ENCODE data around the gene TNFRSF1A. TPM values are rescaled to one million over a fixed set of nuclear protein-coding genes. Genes with fewer than 3 reads are reported as not detected.

The TNFRSF1A gene
- total RNA-seq, 2 experiments from 2014 or later: 16.3 to 19.2 TPM

DNA sequence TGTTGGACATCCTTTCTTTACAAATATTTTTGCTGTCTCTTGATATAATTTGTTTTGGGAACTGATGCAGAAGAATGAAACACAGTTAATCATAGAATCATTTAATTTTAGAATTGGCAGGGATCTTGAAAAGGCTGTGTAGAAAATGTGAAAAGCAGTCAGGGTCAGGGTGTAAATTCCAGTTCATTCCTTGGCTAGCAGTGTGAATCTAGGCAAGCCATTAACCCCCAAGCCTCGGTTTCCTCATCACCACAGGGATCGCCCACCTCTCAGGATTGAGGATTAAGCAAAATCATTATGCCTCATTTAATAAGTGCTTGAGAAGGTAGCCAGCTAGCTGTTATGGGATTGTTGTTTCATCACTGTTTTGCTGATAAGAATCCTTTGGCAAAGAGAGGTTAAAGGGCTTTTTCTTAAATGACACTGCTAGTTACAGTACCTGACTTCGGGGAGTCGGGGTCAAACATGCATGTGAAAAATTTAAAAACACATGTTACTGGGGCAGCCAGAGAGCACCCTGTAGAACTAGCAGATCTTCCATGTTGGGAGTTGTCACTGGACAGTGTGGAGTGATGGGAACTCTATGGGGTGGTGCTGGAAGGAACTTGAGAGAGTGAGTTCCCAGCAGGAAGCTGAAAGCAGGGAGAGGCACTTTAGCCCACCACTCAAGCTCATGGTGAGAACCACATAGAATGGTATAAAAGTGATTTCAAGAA is 10.7 kb downstream of the TNFRSF1A start:
- Histone ChIP-seq H3K27me3 (ENCODE audit: control insufficient read depth in 1 of 2, insufficient read depth in 2 of 2, low read length in 2 of 2) (no peaks in the 10 kb centered on the region), H3K9me3 (ENCODE audit: control insufficient read depth in 1 of 2, insufficient read depth in 1 of 2, low read length in 2 of 2) (no peaks in the 10 kb centered on the region), H3K4me1 (ENCODE audit: insufficient read depth, low read length) (peaks cover 52% of the 10 kb centered on the region), H3K4me3 (ENCODE audit: low read length) (no peak overlapping the region), H3K36me3 (ENCODE audit: insufficient read depth, low read length) (peaks cover 80% of the 10 kb centered on the region), H3K27ac (ENCODE audit: low read depth in 1 of 2, low read length in 2 of 2) (peak overlapping the region in 1 of 2 donors; percentile 38)
- no peaks in the 10 kb centered on the region for H3K27me3 Mint-ChIP-seq
- ATAC-seq (ENCODE audit: poor library complexity) (no peak), DNase-seq (no peak)
- H3K4me3 Mint-ChIP-seq: no peak overlapping the region
- CTCF ChIA-PET: no interaction called here
- no peaks in the 10 kb centered on the region for H3K9me3 Mint-ChIP-seq
- peak overlapping the region; percentile 76 for H3K27ac Mint-ChIP-seq
- TF ChIP-seq, protein P1, sequence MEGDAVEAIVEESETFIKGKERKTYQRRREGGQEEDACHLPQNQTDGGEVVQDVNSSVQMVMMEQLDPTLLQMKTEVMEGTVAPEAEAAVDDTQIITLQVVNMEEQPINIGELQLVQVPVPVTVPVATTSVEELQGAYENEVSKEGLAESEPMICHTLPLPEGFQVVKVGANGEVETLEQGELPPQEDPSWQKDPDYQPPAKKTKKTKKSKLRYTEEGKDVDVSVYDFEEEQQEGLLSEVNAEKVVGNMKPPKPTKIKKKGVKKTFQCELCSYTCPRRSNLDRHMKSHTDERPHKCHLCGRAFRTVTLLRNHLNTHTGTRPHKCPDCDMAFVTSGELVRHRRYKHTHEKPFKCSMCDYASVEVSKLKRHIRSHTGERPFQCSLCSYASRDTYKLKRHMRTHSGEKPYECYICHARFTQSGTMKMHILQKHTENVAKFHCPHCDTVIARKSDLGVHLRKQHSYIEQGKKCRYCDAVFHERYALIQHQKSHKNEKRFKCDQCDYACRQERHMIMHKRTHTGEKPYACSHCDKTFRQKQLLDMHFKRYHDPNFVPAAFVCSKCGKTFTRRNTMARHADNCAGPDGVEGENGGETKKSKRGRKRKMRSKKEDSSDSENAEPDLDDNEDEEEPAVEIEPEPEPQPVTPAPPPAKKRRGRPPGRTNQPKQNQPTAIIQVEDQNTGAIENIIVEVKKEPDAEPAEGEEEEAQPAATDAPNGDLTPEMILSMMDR (IDR thresholded peaks at IDR 0.05): no peak
- POLR2A ChIA-PET: interaction anchor here (0.6 kb wide), 1 partner anchor 210 kb away, joined by 3 read pairs; no protein-coding TSS in a partner anchor
- peaks cover 77% of the 10 kb centered on the region for H3K36me3 Mint-ChIP-seq (ENCODE audit: low read depth)
- intact Hi-C loops (cut with DNase I, micrococcal nuclease): no loop called here
- H3K4me1 Mint-ChIP-seq (ENCODE audit: low read depth): peaks cover 17% of the 10 kb centered on the region

DNA sequence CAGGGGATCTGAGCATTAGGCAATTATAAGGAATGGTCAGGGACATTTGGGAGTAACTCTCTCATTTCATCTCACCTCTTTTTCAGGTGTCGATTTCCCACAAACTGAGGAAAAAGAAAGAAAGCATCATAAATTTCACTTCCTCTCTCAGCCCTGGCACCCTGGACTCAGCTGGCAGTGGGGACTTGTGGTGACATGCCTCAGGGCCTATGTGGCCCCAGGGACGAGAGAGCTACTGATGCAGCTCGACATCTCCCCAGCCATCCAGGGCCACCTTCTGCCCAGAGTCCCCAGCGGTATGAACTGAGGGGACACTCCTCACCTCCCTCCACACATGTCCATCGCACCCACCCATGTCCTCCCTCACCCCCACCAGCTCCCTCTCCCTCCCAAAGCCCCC is 11.7 kb downstream of the TNFRSF1A start:
- H3K27me3 Mint-ChIP-seq: no peaks in the 10 kb centered on the region
- Histone ChIP-seq H3K9me3 (ENCODE audit: control insufficient read depth in 1 of 2, insufficient read depth in 1 of 2, low read length in 2 of 2) (no peaks in the 10 kb centered on the region), H3K4me1 (ENCODE audit: insufficient read depth, low read length) (peaks cover 48% of the 10 kb centered on the region), H3K27me3 (ENCODE audit: control insufficient read depth in 1 of 2, insufficient read depth in 2 of 2, low read length in 2 of 2) (no peaks in the 10 kb centered on the region), H3K27ac (ENCODE audit: low read depth in 1 of 2, low read length in 2 of 2) (peak overlapping the region in 1 of 2 donors; percentile 22), H3K36me3 (ENCODE audit: insufficient read depth, low read length) (peaks cover 80% of the 10 kb centered on the region), H3K4me3 (ENCODE audit: low read length) (no peak overlapping the region)
- ChIA-PET POLR2A (interaction anchor here (0.8 kb wide), 1 partner anchor 9 kb away, joined by 4 read pairs; no protein-coding TSS in a partner anchor), CTCF (no interaction called here)
- H3K4me3 Mint-ChIP-seq: no peak overlapping the region
- ATAC-seq (ENCODE audit: poor library complexity) (no peak), DNase-seq (no peak)
- TF ChIP-seq, protein P1 (IDR thresholded peaks at IDR 0.05): no peak
- no peaks in the 10 kb centered on the region for H3K9me3 Mint-ChIP-seq
- H3K36me3 Mint-ChIP-seq (ENCODE audit: low read depth): peaks cover 73% of the 10 kb centered on the region
- H3K4me1 Mint-ChIP-seq (ENCODE audit: low read depth): peaks cover 24% of the 10 kb centered on the region
- H3K27ac Mint-ChIP-seq: no peak overlapping the region
- intact Hi-C loops (cut with DNase I, micrococcal nuclease): no loop called here

DNA sequence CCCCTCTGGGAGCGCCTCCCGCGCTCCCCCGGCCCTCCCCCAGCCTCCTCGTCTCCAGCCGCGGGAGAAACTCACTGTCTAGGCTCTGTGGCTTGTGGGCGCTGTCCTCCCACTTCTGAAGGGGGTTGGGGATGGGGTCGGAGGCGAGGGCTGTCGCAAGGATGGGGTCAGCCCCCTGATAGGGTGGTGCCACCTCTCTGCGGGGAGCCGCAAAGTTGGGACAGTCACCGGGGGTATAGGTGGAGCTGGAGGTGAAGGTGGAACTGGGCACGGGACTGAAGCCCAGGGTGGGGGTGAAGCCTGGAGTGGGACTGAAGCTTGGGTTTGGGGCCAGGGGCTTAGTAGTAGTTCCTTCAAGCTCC is 12.2 kb downstream of the TNFRSF1A start:
- Mint-ChIP-seq H3K4me1 (ENCODE audit: low read depth) (peaks cover 29% of the 10 kb centered on the region), H3K4me3 (no peak overlapping the region), H3K27me3 (no peaks in the 10 kb centered on the region), H3K27ac (no peak overlapping the region), H3K36me3 (ENCODE audit: low read depth) (peaks cover 68% of the 10 kb centered on the region), H3K9me3 (no peaks in the 10 kb centered on the region)
- DNase-seq (no peak), ATAC-seq (ENCODE audit: poor library complexity) (no peak)
- Histone ChIP-seq H3K27ac (ENCODE audit: low read depth in 1 of 2, low read length in 2 of 2) (no peak overlapping the region), H3K9me3 (ENCODE audit: control insufficient read depth in 1 of 2, insufficient read depth in 1 of 2, low read length in 2 of 2) (no peaks in the 10 kb centered on the region), H3K4me3 (ENCODE audit: low read length) (no peak overlapping the region), H3K27me3 (ENCODE audit: control insufficient read depth in 1 of 2, insufficient read depth in 2 of 2, low read length in 2 of 2) (no peaks in the 10 kb centered on the region), H3K36me3 (ENCODE audit: insufficient read depth, low read length) (peaks cover 76% of the 10 kb centered on the region), H3K4me1 (ENCODE audit: insufficient read depth, low read length) (peaks cover 48% of the 10 kb centered on the region)
- TF ChIP-seq, protein P1 (IDR thresholded peaks at IDR 0.05): no peak
- ChIA-PET POLR2A (interaction anchor here (0.8 kb wide), 1 partner anchor 9 kb away, joined by 4 read pairs; no protein-coding TSS in a partner anchor), CTCF (no interaction called here)
- intact Hi-C loops (cut with DNase I, micrococcal nuclease): no loop called here
